Measurements from ENCODE around the gene MPZL3.

- no peak for TF ChIP-seq POLR2AphosphoS5 (IDR thresholded peaks at IDR 0.05)
- TF ChIP-seq POLR2A (IDR thresholded peaks at IDR 0.05): no peak
- TF ChIP-seq CTCF (IDR thresholded peaks at IDR 0.05): no peak
- no peak for TF ChIP-seq EP300 (IDR thresholded peaks at IDR 0.05)
These were observed 43.0 kb upstream of the MPZL3 start for GRCh38 chr11:118295199-118295598.

Data from upper lobe of left lung (tissue), 4 donors.